ENCODE measurements around the gene BRIX1.
"Not testable (repeated sequence)": the region's sequence is repeated elsewhere in the genome, so short reads cannot be mapped to it uniquely, and the experiment has no call there.

BRIX1 gene

GRCh38 chr5:34968258-34968657 is 52.7 kb downstream of the BRIX1 start:
- DNase-seq (ENCODE audit: low spot score), result no peak

- no peak for DNase-seq (ENCODE audit: low spot score)
These were observed 55.0 kb downstream of the BRIX1 start for GRCh38 chr5:34970552-34970951.

GRCh38 chr5:34971655-34972054 is 56.1 kb downstream of the BRIX1 start:
- DNase-seq (ENCODE audit: low spot score), result not testable (repeated sequence)

Data from RKO (cell line).